Measurements from ENCODE around the gene OR2M4. TPM values are rescaled to one million over a fixed set of nuclear protein-coding genes. Genes with fewer than 3 reads are reported as not detected.

Gene OR2M4
- polyA plus RNA-seq, 1 experiment = not detected

DNA sequence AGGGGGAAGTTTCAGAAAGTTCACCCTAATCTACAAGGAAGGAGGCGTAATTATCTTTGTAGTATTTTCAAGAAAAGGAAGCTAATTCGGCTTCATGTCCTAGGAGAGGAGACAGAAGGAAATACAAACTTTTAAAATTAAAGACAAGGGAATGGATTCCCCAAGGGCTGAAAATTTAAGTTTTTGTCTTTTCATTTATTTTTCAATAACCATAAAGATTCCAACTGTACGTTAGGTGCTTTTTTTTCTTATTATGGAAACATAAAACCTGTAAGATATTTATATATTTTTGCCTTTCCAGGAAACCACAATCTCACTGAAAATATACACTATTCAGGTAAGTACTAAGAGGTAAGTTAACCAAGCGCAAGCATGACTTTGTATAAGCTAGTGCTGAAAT lies 34.3 kb upstream of the OR2M4 start, which contains the start of gene OR2M3:
Gene OR2M3, plus strand, starts transcription at position 301 of the 400 bp plus-strand sequence. CDS start 5,803 bp downstream, outside the sequence.
- H3K36me3 ChIP-seq (ENCODE audit: control insufficient read depth, insufficient read depth, low read length) = no peaks in the 10 kb centered on the region
- no peak within 1 kb of the TSS for H3K4me3 ChIP-seq (ENCODE audit: low read depth, low read length)
- TF ChIP-seq, protein P1, sequence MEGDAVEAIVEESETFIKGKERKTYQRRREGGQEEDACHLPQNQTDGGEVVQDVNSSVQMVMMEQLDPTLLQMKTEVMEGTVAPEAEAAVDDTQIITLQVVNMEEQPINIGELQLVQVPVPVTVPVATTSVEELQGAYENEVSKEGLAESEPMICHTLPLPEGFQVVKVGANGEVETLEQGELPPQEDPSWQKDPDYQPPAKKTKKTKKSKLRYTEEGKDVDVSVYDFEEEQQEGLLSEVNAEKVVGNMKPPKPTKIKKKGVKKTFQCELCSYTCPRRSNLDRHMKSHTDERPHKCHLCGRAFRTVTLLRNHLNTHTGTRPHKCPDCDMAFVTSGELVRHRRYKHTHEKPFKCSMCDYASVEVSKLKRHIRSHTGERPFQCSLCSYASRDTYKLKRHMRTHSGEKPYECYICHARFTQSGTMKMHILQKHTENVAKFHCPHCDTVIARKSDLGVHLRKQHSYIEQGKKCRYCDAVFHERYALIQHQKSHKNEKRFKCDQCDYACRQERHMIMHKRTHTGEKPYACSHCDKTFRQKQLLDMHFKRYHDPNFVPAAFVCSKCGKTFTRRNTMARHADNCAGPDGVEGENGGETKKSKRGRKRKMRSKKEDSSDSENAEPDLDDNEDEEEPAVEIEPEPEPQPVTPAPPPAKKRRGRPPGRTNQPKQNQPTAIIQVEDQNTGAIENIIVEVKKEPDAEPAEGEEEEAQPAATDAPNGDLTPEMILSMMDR (IDR thresholded peaks at IDR 0.05; ENCODE audit: insufficient read depth, low read depth, low read length) = no peak
- no peak for DNase-seq (ENCODE audit: low read depth)
- ChIA-PET POLR2A (no interaction called here), CTCF (no interaction called here)
- no peaks in the 10 kb centered on the region for H3K27me3 ChIP-seq (ENCODE audit: control insufficient read depth, insufficient read depth, low read length)

DNA sequence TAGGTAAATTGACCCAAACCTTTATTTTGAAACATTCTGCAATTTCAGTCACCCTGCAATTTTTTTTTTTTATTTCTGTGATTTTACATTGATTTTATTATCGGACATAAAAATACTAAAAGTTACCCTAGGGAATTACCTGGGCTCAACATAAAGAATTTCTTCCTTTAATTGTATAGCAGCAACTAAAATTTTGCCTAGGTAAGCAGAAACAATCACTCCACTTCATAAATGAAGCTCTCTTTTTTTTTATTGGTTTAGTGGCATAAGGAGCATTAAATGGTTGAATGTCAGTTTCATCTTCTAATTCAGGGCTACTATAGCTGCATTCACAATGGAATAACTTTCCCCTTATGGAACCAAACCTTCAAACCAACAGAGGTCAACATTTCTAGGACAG lies 15.3 kb upstream of the OR2M4 start:
- ChIA-PET POLR2A (no interaction called here), CTCF (no interaction called here)
- Histone ChIP-seq H3K27me3 (ENCODE audit: control insufficient read depth, insufficient read depth, low read length) (no peaks in the 10 kb centered on the region), H3K36me3 (ENCODE audit: control insufficient read depth, insufficient read depth, low read length) (no peaks in the 10 kb centered on the region), H3K4me3 (ENCODE audit: low read depth, low read length) (no peak overlapping the region)
- TF ChIP-seq, protein P1 (IDR thresholded peaks at IDR 0.05; ENCODE audit: insufficient read depth, low read depth, low read length) = no peak
- DNase-seq (ENCODE audit: low read depth) = no peak

- no peaks in the 10 kb centered on the region for H3K27me3 ChIP-seq (ENCODE audit: control insufficient read depth, insufficient read depth, low read length)
- CTCF ChIA-PET = no interaction called here
Observed at GRCh38 chr1:248225537-248225936, 5.7 kb upstream of the OR2M4 start.

DNA sequence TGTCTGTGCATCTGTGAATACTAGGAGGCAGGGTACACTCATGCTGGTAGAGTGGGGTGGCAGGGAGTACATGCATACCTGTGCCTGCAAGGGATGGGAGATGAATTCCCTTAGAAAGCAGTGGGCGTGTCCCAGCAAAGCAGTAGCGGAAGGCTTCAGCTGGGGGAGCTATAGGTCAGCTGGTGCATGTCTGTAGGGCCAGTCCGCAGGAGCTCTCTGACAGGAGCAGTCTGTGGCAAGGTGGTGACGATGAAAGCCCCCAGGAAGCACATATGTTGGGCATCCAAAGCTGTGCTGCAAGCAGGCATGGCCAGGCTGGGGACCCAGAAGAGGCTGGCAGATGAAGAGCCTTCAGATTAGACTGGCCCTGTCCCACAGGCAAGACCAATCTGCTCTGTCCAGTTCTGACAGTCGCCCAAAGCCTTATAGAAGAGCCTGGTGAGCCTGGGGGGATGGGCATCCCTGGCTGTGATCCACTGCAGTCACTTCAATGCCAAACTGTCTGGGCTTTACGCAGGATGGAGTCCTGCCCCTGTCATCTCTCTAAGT lies 1.8 kb upstream of the OR2M4 start:
- H3K27me3 ChIP-seq (ENCODE audit: control insufficient read depth, insufficient read depth, low read length) = no peaks in the 10 kb centered on the region
- ChIA-PET POLR2A (no interaction called here), CTCF (interaction anchor here (0.6 kb wide), 1 partner anchor 599 kb away, joined by 3 read pairs; no protein-coding TSS in a partner anchor)
- TF ChIP-seq, protein P1 (IDR thresholded peaks at IDR 0.05; ENCODE audit: insufficient read depth, low read depth, low read length) = no peak
- no peaks in the 10 kb centered on the region for H3K36me3 ChIP-seq (ENCODE audit: control insufficient read depth, insufficient read depth, low read length)
- DNase-seq (ENCODE audit: low read depth) = no peak
- H3K4me3 ChIP-seq (ENCODE audit: low read depth, low read length) = no peak overlapping the region

More at GRCh38 chr1:248225537-248225936, 5.7 kb upstream of the OR2M4 start:
- H3K36me3 ChIP-seq (ENCODE audit: control insufficient read depth, insufficient read depth, low read length) = no peaks in the 10 kb centered on the region
- no peak overlapping the region for H3K4me3 ChIP-seq (ENCODE audit: low read depth, low read length)
- POLR2A ChIA-PET = no interaction called here
- DNase-seq (ENCODE audit: low read depth) = no peak
- TF ChIP-seq, protein P1 (IDR thresholded peaks at IDR 0.05; ENCODE audit: insufficient read depth, low read depth, low read length) = no peak

- ChIA-PET CTCF (no interaction called here), POLR2A (no interaction called here)
- DNase-seq (ENCODE audit: low read depth) = no peak
- no peaks in the 10 kb centered on the region for H3K27me3 ChIP-seq (ENCODE audit: control insufficient read depth, insufficient read depth, low read length)
- H3K4me3 ChIP-seq (ENCODE audit: low read depth, low read length) = no peak overlapping the region
- no peaks in the 10 kb centered on the region for H3K36me3 ChIP-seq (ENCODE audit: control insufficient read depth, insufficient read depth, low read length)
- TF ChIP-seq, protein P1 (IDR thresholded peaks at IDR 0.05; ENCODE audit: insufficient read depth, low read depth, low read length) = no peak
Observed at GRCh38 chr1:248239478-248239877, 8.3 kb downstream of the OR2M4 start.

Data from BJ (cell line).